H9 (cell line): ENCODE measurements around the gene MYH15. TPM values are rescaled to one million over a fixed set of nuclear protein-coding genes. Genes with fewer than 3 reads are reported as not detected.

Experiments
- DNase-seq: peaks from one replicate; pipeline ENCODE4 v3.0.0-alpha.2; 2017
- H2AFZ ChIP-seq: one replicate; pipeline ENCODE4 v1.6.1; 2013; ENCODE audit warnings: mild to moderate bottlenecking, low read length, control low read depth, moderate library complexity
- H2AK5ac ChIP-seq: 2 replicates; pipeline ENCODE4 v1.6.1; 2013; ENCODE audit warnings: low read length, control low read depth, mixed read lengths; ENCODE audit not compliant: insufficient read length
- H2BK120ac ChIP-seq: one replicate; pipeline ENCODE4 v1.6.1; 2013; ENCODE audit warnings: low read depth, mild to moderate bottlenecking, low read length, control low read depth, inconsistent platforms; ENCODE audit not compliant: poor library complexity, severe bottlenecking
- H2BK12ac ChIP-seq: 2 replicates; pipeline ENCODE4 v1.6.1; 2013; ENCODE audit warnings: low read length, control low read depth, mixed read lengths, low read depth; ENCODE audit not compliant: insufficient read length
- H2BK15ac ChIP-seq: 2 replicates; pipeline ENCODE4 v1.6.1; 2013; ENCODE audit warnings: low read depth, low read length, control low read depth
- H2BK20ac ChIP-seq: one replicate; pipeline ENCODE4 v1.6.1; 2013; ENCODE audit warnings: low read depth, mild to moderate bottlenecking, low read length, control low read depth, inconsistent platforms; ENCODE audit not compliant: poor library complexity, severe bottlenecking
- H2BK5ac ChIP-seq: 2 replicates; pipeline ENCODE4 v1.6.1; 2013; ENCODE audit warnings: low read length, control low read depth, mixed read lengths; ENCODE audit not compliant: insufficient read length
- H3K14ac ChIP-seq: 2 replicates; pipeline ENCODE4 v1.6.1; 2013; ENCODE audit warnings: low read length, control low read depth; ENCODE audit not compliant: insufficient read depth
- H3K18ac ChIP-seq: 2 replicates; pipeline ENCODE4 v1.6.1; 2013; ENCODE audit warnings: low read depth, mild to moderate bottlenecking, mixed read lengths, low read length, control low read depth; ENCODE audit not compliant: insufficient read length
- H3K23ac ChIP-seq: 2 replicates; pipeline ENCODE4 v1.6.1; 2013; ENCODE audit warnings: low read length, control low read depth, mixed read lengths, low read depth; ENCODE audit not compliant: insufficient read length
- H3K23me2 ChIP-seq: 2 replicates; pipeline ENCODE4 v1.6.1; 2013; ENCODE audit warnings: low read depth, mild to moderate bottlenecking, mixed read lengths, low read length, control low read depth; ENCODE audit not compliant: insufficient read length, poor library complexity, severe bottlenecking
- H3K27ac ChIP-seq: 2 replicates; pipeline ENCODE4 v1.5.1; 2013; ENCODE audit warnings: low read length, control low read depth, mixed read lengths, low read depth; ENCODE audit not compliant: insufficient read length
- H3K27me3 ChIP-seq: 2 replicates; pipeline ENCODE4 v1.6.1; 2013; ENCODE audit warnings: low read length, control low read depth, inconsistent platforms; ENCODE audit not compliant: insufficient read depth
- H3K4ac ChIP-seq: 2 replicates; pipeline ENCODE4 v1.6.1; 2013; ENCODE audit warnings: low read depth, mild to moderate bottlenecking, control low read depth, inconsistent platforms, low read length, moderate library complexity
- H3K4me1 ChIP-seq: 2 replicates; pipeline ENCODE4 v1.6.1; 2013; ENCODE audit warnings: low read length, control low read depth, inconsistent platforms; ENCODE audit not compliant: insufficient read depth
- H3K4me2 ChIP-seq: 2 replicates; pipeline ENCODE4 v1.6.1; 2013; ENCODE audit warnings: low read length, control low read depth, mixed read lengths; ENCODE audit not compliant: insufficient read length, insufficient read depth
- H3K56ac ChIP-seq: 2 replicates; pipeline ENCODE4 v1.6.1; 2013; ENCODE audit warnings: low read depth, mild to moderate bottlenecking, mixed read lengths, low read length, control low read depth; ENCODE audit not compliant: insufficient read length
- H3K79me1 ChIP-seq: 2 replicates; pipeline ENCODE4 v1.6.1; 2013; ENCODE audit warnings: low read depth, mild to moderate bottlenecking, moderate library complexity, low read length, control low read depth, inconsistent platforms; ENCODE audit not compliant: insufficient read depth, poor library complexity, severe bottlenecking
- H3K79me2 ChIP-seq: 2 replicates; pipeline ENCODE4 v1.6.1; 2013; ENCODE audit warnings: low read length, control low read depth, inconsistent platforms; ENCODE audit not compliant: insufficient read depth
- H3K9ac ChIP-seq: 2 replicates; pipeline ENCODE4 v1.6.1; 2013; ENCODE audit warnings: low read length, control low read depth, mixed read lengths; ENCODE audit not compliant: insufficient read length; ENCODE audit errors: extremely low read depth
- H3K9me3 ChIP-seq: one replicate; pipeline ENCODE4 v1.6.1; 2013; ENCODE audit warnings: low read depth, low read length, inconsistent platforms; ENCODE audit not compliant: control insufficient read depth
- H3T11ph ChIP-seq: one replicate; pipeline ENCODE4 v1.6.1; 2013; ENCODE audit warnings: mild to moderate bottlenecking, low read length, control low read depth, inconsistent platforms
- H4K20me1 ChIP-seq: one replicate; pipeline ENCODE4 v1.6.1; 2013; ENCODE audit not compliant: control insufficient read depth, insufficient read length, insufficient read depth
- H4K5ac ChIP-seq: 2 replicates; pipeline ENCODE4 v1.6.1; 2013; ENCODE audit warnings: low read depth, mild to moderate bottlenecking, mixed read lengths, low read length, control low read depth; ENCODE audit not compliant: insufficient read length
- H4K8ac ChIP-seq: replicated peaks from 2 replicates; pipeline ENCODE4 v1.6.1; 2013; ENCODE audit warnings: low read length, control low read depth, mixed read lengths, low read depth; ENCODE audit not compliant: insufficient read length
- H4K91ac ChIP-seq: 2 replicates; pipeline ENCODE4 v1.6.1; 2013; ENCODE audit warnings: low read depth, mild to moderate bottlenecking, moderate library complexity, mixed read lengths, low read length, control low read depth; ENCODE audit not compliant: insufficient read length
- H3K27ac Mint-ChIP-seq, 3 experiments: 2 replicates in 2 of 3; 3 replicates in 1 of 3; pipeline ENCODE4 v1.8.0; 2020 to 2021; ENCODE audit warnings: mixed read lengths in 3 of 3, mild to moderate bottlenecking in 1 of 3, moderate library complexity in 1 of 3
- H3K27me3 Mint-ChIP-seq: 2 replicates; pipeline ENCODE4 v1.8.0; 2021; ENCODE audit warnings: low read depth, mild to moderate bottlenecking, moderate library complexity, mixed read lengths
- H3K36me3 Mint-ChIP-seq, 3 experiments: 2 replicates in 2 of 3; 3 replicates in 1 of 3; pipeline ENCODE4 v1.8.0; 2020 to 2021; ENCODE audit warnings: low read depth in 3 of 3, mixed read lengths in 3 of 3; ENCODE audit not compliant: insufficient read depth in 1 of 3
- H3K4me1 Mint-ChIP-seq, 2 experiments: 2 replicates each; pipeline ENCODE4 v1.8.0; 2020; ENCODE audit warnings: mixed read lengths in 2 of 2
- H3K4me3 Mint-ChIP-seq, 2 experiments: 2 replicates in 1 of 2; 3 replicates in 1 of 2; pipeline ENCODE4 v1.8.0; 2020 to 2021; ENCODE audit warnings: mild to moderate bottlenecking in 2 of 2, mixed read lengths in 2 of 2, moderate library complexity in 1 of 2
- H3K9me3 Mint-ChIP-seq, 2 experiments: 2 replicates in 1 of 2; 3 replicates in 1 of 2; pipeline ENCODE4 v1.8.0; 2020; ENCODE audit warnings: mild to moderate bottlenecking in 2 of 2, mixed read lengths in 2 of 2, moderate library complexity in 1 of 2
- total RNA-seq: library from RNA; stranded (reverse); gene quantifications from 2 replicates; pipeline ENCODE4 v1.2.1, GENCODE V29; 2021
- TF ChIP-seq, protein P1 (sequence below): fragments of 200-600 bp; sonication (generic); conservative IDR thresholded peaks from 3 replicates; pipeline ENCODE4 v1.8.0; 2021; ENCODE audit warnings: antibody characterized with exemption, mild to moderate bottlenecking

MYH15 gene
- total RNA-seq, 1 experiment from 2014 or later: 0.13 TPM

- DNase-seq: no peak
- Histone ChIP-seq H2BK20ac (no peak overlapping the region), H3K4me1 (no peaks in the 10 kb centered on the region), H3K14ac (no peak overlapping the region), H3K23me2 (no peaks in the 10 kb centered on the region), H2BK5ac (no peak overlapping the region), H3K27me3 (no peaks in the 10 kb centered on the region), H3K9me3 (no peaks in the 10 kb centered on the region), H3K27ac (no peak overlapping the region), H3K9ac (no peak overlapping the region), H3K18ac (no peak overlapping the region), H2AFZ (no peak overlapping the region), H3K23ac (no peak overlapping the region), H3K4ac (no peak overlapping the region), H4K20me1 (no peaks in the 10 kb centered on the region), H2BK15ac (no peak overlapping the region), H4K5ac (no peak overlapping the region), H4K91ac (no peak overlapping the region), H2BK120ac (no peak overlapping the region), H2BK12ac (no peak overlapping the region), H2AK5ac (no peak overlapping the region), H4K8ac (no peak overlapping the region), H3T11ph (no peak overlapping the region), H3K79me2 (no peaks in the 10 kb centered on the region), H3K56ac (no peak overlapping the region), H3K79me1 (no peaks in the 10 kb centered on the region), H3K4me2 (no peak overlapping the region)
- Mint-ChIP-seq H3K4me3 (no peak overlapping the region), H3K36me3 (no peaks in the 10 kb centered on the region), H3K27ac (no peak overlapping the region), H3K27me3 (no peaks in the 10 kb centered on the region), H3K4me1 (no peaks in the 10 kb centered on the region), H3K9me3 (no peaks in the 10 kb centered on the region)
- TF ChIP-seq, protein P1, sequence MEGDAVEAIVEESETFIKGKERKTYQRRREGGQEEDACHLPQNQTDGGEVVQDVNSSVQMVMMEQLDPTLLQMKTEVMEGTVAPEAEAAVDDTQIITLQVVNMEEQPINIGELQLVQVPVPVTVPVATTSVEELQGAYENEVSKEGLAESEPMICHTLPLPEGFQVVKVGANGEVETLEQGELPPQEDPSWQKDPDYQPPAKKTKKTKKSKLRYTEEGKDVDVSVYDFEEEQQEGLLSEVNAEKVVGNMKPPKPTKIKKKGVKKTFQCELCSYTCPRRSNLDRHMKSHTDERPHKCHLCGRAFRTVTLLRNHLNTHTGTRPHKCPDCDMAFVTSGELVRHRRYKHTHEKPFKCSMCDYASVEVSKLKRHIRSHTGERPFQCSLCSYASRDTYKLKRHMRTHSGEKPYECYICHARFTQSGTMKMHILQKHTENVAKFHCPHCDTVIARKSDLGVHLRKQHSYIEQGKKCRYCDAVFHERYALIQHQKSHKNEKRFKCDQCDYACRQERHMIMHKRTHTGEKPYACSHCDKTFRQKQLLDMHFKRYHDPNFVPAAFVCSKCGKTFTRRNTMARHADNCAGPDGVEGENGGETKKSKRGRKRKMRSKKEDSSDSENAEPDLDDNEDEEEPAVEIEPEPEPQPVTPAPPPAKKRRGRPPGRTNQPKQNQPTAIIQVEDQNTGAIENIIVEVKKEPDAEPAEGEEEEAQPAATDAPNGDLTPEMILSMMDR: no peak
Measured at GRCh38 chr3:108338901-108339545, 171.4 kb downstream of the MYH15 start.
